ENCODE data around the gene TRAK2.

- TF ChIP-seq CTCF (IDR thresholded peaks at IDR 0.05; ENCODE audit: poor library complexity, severe bottlenecking) (no peak), SMC3 (conservative IDR thresholded peaks at IDR 0.05; ENCODE audit: poor library complexity) (no peak), REST (IDR thresholded peaks at IDR 0.05; ENCODE audit: borderline replicate concordance) (no peak)
These were observed 39.0 kb upstream of the TRAK2 start for GRCh38 chr2:201490291-201490690.
